GM15510 (cell line): ENCODE results near the gene CEMIP.

Experiments used
- POLR2A ChIP-seq: IDR thresholded peaks from 3 replicates; pipeline ENCODE4 v1.6.1; 2011; ENCODE audit warnings: borderline replicate concordance; ENCODE audit not compliant: insufficient read length; ENCODE audit errors: extremely low read depth

The CEMIP gene

DNA sequence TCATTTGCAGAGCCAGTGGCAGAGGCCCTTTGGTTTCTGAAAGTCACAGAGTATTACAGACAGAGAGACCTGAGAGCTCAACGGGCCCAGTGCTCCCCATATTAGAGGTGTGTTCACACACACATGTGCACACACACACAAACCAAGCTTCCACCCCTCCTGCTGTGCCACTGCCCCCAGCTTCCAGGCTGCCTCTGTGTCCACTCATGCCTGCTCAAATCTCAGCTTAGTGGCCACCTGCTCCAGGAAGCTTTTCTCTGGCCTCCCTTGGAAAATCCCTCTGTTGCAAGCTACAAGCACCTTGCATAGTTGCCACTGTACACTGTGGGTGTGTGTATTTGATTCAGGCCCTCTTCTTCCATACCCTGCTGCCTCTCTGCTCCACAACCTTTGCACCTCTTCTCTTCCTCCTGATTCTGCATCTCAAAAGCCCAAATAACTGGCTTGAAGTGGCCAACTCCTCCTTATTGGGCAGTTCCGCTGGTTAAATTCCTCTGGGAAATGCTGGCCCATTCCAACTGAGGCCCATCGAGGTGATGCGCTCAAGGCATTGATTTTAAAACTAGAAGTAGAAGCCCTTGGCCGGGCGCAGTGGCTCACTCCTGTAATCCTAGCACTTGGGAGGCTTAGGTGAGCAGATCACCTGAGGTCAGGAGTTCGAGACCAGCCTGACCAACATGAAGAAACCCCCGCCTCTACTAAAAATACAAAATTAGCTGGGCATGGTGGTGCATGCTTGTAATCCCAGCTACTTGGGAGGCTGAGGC lies 187.4 kb downstream of the CEMIP start:
- no peak for TF ChIP-seq POLR2A

DNA sequence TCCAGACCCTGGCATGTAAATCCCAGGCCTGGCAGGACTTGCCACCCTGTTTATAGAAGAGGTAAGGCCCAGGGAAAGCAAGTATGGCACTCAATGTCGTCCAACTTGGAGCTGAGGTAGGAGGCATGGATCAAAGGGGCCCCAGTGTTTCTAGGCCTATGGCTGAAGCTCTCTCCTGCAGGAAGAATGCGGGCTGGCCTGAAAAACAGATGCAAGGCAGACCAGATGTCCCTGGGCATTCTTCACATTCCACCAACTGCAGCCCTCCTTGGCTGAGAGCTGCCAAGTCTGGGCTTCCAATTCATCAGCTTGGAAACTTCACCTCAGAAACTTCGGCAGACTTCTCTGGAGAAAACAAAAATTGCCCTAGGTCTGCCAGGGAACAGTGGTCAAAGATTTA lies 188.3 kb downstream of the CEMIP start:
- no peak for TF ChIP-seq POLR2A

DNA sequence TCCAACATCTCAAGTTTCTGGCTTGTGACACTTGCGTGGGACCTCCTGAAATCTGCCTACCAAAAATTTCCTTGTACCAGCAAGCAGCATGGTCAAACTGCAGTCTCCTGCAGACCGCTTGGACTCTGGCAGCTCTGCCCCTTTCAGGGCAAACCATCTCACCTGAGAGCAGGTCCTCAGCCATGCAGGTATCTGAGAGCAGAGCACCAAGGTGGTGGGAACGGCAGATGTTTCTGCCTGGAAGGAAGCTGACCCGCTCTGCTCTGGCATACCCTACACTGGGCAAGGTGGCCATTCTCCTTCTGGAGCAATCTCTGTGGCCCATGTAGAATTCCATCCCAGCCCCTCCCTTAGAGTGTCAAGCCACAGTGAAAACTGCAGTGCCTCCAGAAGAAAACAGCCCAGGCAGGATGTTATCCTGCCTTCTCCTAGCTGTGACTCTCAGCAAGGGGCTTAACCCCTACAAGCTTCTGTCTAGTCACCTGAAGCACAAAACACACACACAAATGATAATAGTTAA lies 188.9 kb downstream of the CEMIP start:
- TF ChIP-seq POLR2A = no peak

DNA sequence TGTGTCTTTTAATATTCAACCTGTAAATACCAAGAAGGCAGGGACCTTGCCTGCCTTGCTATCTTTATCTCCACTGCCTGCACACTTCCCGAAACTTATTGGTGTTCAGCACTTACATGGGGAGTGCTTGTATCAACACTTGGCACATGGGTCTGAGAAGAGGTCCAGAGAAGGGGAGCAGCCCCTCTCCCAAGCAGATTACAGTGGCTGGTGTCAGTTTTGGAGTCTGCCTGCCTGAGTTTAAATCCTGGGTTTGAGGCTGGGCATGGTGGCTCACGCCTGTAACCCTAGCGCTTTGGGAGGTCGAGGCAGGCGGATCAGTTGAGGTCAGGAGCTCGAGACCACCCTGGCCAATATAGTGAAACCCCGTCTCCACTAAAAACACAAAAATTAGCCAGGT lies 190.1 kb downstream of the CEMIP start:
- TF ChIP-seq POLR2A = no peak

DNA sequence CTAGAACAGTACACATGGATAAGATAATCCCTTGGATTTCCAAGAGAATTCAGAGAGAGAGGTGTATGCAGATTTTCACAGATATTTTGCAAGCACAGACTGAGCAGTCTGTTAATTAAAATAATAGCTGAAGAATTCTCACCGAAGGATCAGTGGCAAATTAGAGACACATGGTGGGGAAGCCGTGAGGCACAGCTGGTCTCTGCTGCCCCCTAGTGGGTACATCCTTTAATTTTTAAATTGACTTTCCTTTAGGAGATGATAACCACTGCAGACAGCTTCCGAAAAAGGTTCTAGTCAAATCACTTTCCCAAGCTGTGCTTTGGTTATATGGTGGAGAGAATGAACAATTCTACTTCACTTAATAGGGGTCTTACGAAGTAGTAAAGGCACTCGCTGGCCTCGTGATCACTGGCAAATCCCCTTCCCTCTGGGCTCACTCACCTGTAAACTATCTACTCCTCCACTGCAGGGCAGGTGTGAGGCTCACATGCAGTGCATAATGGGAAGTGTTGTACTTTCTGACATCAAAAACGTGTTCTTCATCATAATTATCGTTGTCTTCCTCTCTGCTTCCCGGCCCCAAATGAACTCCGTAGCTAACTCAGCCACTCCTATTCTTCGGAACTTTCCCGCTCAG lies 191.0 kb downstream of the CEMIP start:
- TF ChIP-seq POLR2A = no peak

DNA sequence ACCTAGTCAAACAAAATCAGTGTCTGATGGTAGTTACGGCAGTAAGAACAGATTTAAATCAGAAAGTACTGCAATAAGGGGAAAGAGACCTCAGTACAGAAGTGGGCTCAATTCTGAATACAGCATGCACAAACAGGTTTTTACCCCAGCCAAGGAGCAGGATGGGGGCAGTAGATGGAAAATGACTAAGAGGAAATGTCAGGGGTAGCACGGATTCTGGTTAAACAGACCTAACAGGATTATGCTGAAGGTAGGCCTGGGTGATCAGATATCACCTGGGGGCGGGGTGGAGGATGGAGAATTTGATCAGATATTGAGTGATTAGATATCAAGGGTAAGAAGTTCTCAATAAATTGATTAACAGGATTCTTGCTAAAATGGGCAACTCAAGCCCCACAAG lies 191.5 kb downstream of the CEMIP start:
- TF ChIP-seq POLR2A = no peak

DNA sequence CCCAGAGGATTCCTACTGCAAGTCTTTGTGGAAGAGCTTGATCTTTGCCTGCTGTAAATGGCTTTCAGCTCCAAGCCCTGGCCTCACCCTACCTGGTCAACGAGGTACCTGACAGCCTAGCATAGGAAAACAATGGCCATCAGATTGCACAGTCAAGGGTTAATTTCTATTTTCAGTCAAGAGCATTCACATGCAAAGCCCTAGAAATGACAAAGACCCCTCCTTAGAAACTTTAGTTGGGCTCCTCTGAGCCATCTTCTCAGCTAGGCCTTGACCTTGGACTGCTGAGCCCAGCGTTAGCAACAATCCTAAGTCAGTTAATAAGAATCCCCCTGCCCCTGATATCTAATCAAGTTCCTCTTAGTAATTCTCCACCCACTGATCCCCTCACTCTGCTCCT lies 192.0 kb downstream of the CEMIP start:
- no peak for TF ChIP-seq POLR2A

DNA sequence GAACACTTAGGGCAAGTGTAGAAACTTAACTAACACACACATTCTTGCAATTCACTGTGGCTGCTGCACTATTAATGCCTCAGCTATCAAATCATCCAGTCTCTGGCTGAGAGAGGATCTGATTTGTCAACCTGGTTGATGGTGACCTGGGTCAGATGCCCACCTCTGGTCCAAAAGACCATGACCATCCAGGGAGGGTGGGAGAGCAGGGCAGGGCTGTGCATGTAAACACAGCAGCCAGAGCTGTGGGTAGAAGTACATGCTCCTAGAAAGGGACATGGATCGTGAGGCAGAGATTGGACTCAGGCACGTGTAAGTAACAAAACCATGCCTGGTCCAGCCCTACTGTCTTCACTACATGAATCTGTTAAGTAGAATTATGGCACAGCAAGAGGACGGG lies 193.1 kb downstream of the CEMIP start:
- no peak for TF ChIP-seq POLR2A

DNA sequence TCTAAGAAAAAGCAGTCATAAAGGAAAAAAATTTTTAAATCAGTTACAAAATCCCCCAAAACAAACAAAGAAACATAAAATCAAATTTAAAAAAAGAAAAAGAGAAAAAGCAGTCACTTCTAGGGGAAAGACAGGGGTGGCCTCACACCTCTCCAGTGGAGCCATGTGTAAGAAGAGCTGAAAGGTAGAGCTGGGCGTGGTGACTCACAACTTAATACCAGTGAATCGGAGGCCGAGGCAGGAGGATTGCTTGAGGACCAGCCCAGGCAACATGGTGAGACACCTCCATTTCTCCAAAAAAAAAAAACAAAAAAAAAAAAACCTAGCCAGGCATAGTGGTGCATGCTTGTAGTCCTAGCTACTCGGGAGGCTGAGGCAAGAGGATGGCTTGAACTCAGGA lies 195.7 kb downstream of the CEMIP start:
- no peak for TF ChIP-seq POLR2A

DNA sequence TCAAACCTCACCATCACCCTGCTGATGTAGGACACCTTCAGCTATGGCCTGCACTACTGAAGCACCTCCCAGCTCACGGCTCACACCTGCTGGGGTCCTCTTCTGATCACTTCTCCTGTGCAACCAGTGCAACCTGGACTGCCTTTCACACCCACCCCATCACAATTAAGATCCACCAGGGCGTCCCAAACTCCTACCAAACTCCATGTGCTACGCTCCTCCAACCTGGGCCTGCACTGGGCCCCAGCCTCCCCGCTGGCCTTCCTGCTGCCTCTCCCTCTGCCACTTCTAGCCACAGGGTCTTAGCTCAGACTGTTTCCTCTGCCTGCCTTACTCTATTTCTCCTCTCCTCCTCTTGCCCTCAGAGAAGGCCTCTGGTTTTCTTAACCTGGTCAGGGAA lies 197.7 kb downstream of the CEMIP start:
- no peak for TF ChIP-seq POLR2A

DNA sequence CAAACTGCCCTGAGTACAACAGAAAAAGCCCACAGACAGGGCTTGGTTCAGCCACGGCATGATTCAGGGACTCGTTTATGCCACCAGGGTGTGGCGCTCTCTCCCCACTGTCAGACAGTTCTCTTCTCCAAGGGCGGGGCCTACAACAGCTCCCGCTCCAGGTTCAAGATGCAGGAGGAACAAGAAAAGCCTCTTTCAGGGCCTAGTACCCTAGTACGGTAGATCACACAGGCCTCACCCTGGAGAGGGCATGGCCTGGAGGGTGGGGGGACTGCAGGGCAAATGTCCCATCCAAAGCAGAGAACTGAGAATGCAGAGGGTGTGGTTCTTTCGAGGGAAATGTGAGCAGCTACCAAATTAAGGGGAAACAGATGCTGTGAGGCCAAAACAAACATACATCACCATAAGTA lies 198.5 kb downstream of the CEMIP start:
- no peak for TF ChIP-seq POLR2A

DNA sequence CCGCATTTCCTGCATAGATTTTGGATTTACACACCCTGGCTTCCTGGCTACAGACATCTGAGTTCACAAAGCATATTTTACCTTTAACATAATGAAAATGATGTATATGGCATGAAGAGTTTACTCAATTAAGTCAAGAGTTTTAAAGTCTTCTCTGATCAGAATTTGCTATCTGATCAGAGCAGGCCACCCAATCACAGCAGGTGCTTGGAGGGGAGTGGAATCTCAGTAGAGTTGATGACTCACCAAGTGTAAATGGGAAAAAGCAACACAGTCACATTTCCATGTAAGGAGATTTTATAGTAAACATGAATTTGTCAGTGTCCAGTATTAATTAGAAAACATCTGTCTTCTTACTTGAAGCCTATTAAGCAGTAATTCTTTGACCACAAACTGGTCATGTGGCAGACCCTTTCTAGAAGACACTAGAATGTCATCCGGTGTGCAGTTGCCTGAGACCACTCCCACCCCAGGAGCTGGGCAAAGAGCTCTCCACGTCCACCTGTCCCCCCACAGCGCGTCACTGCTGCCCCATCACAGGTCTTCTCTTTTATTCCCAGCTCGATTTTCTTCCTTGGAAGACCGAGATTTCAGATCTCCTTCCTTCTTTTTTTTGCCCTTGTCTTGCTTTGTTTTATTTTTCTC lies 199.6 kb downstream of the CEMIP start:
- TF ChIP-seq POLR2A = no peak

DNA sequence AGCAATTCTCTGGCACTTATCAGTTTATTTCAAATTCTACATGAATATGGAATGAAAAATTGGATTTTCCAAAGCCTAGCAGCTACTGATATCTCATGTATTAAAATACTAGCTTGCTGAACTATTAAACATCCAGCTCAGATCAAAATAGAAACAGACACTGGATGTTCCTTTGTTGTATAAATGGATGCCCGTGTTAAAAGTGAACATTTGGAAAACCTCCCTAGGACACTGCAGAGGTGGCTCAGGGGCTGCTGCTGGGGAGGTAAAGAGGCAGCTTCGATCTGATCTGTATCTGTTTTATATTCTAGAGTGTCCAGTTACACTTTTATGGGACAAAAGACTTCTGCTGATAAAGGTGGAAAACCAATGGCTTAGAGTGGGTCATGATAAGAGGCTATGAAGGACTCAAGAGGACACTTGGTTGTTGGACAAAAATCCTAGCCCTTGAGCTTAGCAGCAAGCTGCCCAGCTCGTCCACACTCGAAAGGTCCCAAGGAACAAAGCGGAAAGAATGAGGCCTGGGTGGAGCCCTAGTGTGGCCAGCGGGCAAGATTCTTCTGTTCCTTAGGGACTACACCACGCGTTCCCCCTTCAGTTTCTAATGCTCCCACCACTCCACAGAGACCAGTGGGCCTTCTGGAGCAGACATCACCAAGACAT lies 200.5 kb downstream of the CEMIP start:
- no peak for TF ChIP-seq POLR2A

DNA sequence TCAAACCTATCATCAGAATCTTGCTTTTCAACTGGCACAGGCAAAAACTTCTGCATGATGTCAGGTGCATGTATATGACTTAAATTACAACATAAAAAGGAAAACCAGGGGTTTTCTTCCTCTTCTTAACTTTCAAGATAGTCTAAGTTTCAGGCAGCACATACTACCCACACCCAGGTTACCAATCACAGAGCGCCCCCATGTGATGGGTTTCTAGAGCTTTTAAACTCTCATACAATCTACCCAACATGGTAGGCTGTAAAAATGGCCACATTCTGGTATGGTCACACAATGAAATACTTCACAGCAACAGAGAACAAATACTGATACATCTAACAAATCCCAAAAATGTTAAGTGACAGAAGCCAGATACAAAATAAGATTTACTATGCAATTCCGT lies 203.0 kb downstream of the CEMIP start:
- TF ChIP-seq POLR2A = no peak

DNA sequence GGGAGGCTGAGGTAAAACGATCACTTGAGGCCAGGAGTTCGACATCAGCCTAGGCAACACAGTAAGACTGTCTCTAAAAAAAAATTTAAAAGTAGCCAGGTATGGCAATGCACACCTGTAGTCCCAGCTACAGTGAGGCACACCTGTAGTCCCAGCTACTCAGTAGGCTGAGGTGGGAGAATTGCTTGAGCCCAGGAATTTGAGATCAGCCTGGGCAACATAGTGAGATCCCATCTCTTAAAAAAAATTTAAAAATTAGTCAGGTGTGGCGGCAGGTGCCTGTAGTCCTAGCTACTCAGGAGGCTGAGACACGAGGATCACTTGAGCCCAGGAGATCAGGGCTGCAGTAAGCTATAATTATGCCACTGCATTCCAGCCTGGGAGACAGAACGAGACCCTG lies 203.7 kb downstream of the CEMIP start:
- TF ChIP-seq POLR2A = no peak
